ENCODE measurements around the gene DHRS4L2. TPM values are rescaled to one million over a fixed set of nuclear protein-coding genes. Genes with fewer than 3 reads are reported as not detected.
"Not testable (repeated sequence)": the region's sequence is repeated elsewhere in the genome, so short reads cannot be mapped to it uniquely, and the experiment has no call there.

The DHRS4L2 gene
- total RNA-seq, 1 experiment from 2014 or later, result 6.9 TPM

DNA sequence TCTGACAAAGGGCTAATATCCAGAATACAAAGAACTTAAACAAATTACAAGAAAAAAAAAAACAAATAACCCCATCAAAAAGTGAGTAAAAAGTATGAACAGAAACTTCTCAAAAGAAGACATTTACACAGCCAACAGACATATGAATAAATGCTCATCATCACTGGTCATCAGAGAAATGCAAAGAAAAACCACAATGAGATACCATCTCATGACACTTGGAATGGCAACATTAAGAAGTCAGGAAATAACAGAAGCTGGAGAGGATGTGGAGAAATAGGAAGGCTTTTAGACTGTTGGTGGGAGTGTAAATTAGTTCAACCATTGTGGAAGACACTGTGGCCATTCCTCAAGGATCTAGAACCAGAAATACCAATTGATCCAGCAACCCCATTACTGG, 30.2 kb downstream of the DHRS4L2 start:
- not testable (repeated sequence) for DNase-seq (ENCODE audit: low spot score)

- DNase-seq (ENCODE audit: low spot score), result not testable (repeated sequence)
Observed at GRCh38 chr14:24019944-24020343, 31.2 kb downstream of the DHRS4L2 start.

DNA sequence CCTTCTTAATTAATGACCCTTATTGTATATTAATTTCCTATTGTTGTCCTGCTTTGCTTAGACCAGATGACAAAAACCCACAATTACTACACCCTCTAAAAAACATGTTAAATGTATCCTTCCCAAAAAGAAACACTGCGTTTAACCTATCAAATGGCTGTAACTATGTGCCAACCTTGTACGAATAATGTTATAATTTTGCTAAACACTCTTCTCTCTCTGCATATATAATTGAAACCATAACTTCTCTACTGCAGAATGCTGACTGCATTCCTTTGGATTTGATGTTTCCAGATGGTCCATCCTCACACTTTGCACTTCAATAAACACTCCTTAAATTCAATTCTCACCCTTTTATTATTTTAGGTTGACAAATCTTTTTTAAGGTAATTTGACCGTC, 31.8 kb downstream of the DHRS4L2 start:
- DNase-seq (ENCODE audit: low spot score), result not testable (repeated sequence)

DNA sequence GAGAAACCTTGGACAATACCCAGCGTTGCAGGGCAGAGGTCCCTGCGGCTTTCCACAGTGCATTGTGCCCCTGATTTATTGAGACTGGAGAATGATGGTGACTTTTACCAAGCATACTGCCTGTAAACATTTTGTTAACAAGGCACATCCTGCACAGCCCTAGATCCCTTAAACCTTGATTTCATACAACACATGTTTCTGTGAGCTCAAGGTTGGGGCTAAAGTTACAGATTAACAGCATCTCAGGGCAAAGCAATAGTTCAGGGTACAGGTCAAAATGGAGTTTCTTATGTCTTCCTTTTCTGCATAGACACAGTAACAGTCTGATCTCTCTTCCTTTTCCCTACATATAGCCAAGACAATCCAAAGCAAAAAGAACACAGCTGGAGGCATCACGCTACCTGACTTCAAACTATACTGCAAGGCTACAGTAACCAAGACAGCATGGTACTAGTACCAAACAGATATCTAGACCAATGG, 36.2 kb downstream of the DHRS4L2 start:
- not testable (repeated sequence) for DNase-seq (ENCODE audit: low spot score)

DNA sequence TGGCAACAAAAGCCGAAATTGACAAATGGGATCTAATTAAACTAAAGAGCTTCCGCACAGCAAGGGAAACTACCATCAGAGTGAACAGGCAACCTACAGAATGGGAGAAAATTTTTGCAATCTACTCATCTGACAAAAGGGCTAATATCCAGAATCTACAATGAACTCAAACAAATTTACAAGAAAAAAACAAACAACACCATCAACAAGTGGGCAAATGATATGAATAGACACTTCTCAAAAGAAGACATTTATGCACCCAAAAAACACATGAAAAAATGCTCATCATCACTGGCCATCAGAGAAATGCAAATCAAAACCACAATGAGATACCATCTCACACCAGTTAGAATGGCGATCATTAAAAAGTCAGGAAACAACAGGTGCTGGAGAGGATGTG, 41.0 kb downstream of the DHRS4L2 start:
- DNase-seq (ENCODE audit: low spot score), result not testable (repeated sequence)

- DNase-seq (ENCODE audit: low spot score), result not testable (repeated sequence)
Observed at GRCh38 chr14:24031331-24031730, 42.6 kb downstream of the DHRS4L2 start.

DNA sequence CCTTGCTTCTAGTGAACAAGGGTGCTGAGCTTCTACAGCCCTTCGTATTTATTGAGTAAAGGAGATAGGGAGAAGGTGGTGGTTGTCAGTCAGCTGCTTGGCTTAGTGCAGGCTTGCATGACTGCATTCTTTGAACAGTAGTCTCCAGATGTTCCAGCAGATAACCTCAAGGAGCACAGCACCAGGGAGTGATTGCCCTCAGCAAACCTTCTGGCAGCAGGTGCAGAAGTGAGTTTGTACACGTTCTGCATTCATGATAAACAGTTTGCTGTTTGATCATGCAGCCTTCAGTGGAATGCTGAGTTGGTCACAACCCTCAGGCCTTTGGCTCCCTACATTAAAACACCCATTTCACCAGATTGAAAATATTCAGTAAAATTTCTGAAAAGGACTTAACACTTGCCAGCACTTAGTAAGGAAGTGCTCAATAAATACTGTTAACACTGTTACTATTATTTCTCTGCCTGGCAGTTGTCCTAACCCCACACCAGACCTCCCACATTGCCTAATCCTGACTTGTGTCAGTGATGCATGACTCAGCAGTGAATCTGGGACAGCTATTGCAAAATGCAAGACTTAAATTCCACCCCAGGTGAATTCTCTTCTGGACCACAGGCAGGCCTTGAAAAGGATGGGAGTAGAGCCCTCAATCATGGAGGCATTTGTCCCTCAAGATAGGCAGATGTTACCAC, 44.1 kb downstream of the DHRS4L2 start:
- DNase-seq (ENCODE audit: low spot score), result no peak

GRCh38 chr14:24035769-24036168, 47.0 kb downstream of the DHRS4L2 start:
- not testable (repeated sequence) for DNase-seq (ENCODE audit: low spot score)

DNA sequence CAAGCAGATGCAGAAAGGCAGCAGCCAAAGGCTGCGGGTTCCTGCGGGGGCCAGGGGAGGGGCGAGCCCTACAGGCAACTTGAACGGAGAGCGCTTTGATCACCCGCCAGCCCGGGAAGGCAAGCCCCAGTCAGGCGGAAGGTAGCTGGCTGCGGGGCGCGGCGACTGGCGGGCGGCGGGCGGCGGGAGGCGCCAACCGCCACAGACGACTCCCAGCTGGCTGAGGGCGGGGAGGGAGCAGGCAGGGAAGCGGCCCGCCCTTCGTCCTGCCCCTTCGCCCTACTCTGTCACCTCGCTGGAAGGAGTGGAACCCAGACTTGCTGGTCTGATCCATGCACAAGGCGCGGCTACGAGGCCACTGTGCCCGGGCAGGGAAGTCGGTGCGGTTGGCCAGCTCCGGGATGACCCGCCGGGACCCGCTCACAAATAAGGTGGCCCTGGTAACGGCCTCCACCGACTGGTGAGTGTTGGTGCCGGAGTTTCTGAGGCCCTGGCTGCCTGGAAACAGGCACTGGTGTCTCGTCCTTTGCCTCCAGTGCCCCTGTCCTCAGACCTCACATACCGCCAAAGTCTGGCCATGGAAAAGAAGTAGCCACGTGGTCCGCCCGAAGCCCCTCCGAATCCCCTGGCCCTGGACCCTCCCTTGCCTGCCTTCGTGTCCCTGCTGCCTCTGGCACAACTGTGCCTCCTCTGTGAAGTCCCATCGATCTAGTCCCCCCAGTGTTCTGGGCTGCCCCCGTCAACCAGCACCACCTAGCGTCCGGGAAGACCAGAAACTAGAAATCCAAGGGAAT, 47.6 kb downstream of the DHRS4L2 start:
- DNase-seq (ENCODE audit: low spot score), result peak; percentile 49

- DNase-seq (ENCODE audit: low spot score), result not testable (repeated sequence)
Observed at GRCh38 chr14:24036963-24037657, 48.4 kb downstream of the DHRS4L2 start.

GRCh38 chr14:24037658-24038037, 48.9 kb downstream of the DHRS4L2 start:
- no peak for DNase-seq (ENCODE audit: low spot score)

GRCh38 chr14:24038686-24039085, 50.0 kb downstream of the DHRS4L2 start:
- DNase-seq (ENCODE audit: low spot score), result no peak

DNA sequence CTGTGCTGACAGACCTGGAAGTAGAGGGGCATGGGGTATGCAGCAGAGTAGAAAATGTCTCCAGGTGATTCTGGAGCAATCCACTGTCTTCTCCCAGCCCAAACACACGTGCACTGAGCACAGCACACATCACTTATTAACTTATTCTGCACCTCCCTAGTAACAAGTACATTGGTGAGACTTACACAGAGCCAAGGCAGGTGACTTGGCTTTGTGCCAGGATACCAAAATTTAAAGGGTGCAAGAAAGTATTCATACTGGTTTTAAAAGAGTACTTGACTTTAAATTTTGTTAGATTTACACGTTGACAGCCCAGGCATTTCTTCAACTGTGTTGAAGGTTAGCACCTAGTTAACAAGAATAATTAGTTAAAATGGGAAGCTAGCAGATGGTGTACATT, 52.0 kb downstream of the DHRS4L2 start:
- DNase-seq (ENCODE audit: low spot score), result no peak

GRCh38 chr14:24042746-24043145, 54.0 kb downstream of the DHRS4L2 start:
- no peak for DNase-seq (ENCODE audit: low spot score)

- not testable (repeated sequence) for DNase-seq (ENCODE audit: low spot score)
Observed at GRCh38 chr14:24049002-24049401, 60.3 kb downstream of the DHRS4L2 start.

DNA sequence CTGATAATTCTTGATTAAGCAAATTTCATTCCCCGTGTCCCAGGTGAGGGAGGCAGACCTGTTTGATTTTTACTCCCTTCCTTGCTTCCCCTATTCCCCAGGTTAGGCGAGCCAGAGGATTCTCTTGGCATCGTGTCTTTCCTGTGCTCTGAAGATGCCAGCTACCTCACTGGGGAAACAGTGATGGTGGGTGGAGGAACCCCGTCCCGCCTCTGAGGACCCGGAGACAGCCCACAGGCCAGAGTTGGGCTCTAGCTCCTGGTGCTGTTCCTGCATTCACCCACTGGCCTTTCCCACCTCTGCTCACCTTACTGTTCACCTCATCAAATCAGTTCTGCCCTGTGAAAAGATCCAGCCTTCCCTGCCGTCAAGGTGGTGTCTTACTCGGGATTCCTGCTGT, 62.0 kb downstream of the DHRS4L2 start:
- DNase-seq (ENCODE audit: low spot score), result not testable (repeated sequence)

DNA sequence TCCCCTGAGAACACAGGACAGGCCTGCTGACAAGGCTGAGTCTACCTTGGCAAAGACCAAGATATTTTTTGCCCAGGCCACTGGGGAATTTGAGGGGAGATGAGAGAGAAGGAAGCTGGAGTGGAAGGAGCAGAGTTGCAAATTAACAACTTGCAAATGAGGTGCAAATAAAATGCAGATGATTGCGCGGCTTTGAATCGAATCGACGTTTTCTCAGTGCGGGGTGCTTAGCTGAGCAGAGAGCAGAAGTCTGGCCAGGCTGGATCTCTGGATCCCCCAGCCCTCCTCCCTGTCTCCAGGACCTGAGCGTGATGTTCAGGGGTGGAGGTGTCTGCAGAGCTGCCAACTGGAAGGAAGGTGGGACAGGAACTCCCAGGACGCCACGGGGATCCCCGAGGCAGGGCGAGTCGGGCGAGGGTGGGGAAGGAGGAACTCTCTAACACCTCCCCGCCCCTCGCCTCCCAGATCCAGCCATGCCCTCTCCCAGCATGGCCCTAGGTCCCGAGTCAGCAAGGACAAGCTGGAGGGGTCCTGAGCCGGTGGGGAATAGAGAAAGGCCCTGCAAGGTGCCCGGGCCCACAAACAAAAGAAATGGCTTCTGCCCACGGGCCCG, 62.6 kb downstream of the DHRS4L2 start:
- DNase-seq (ENCODE audit: low spot score), result no peak

- DNase-seq (ENCODE audit: low spot score), result no peak
Observed at GRCh38 chr14:24051789-24052655, 63.3 kb downstream of the DHRS4L2 start, which contains the start of gene CARMIL3. Gene CARMIL3, plus strand, starts transcription at chr14:24052009. Its CDS starts 145 bp downstream, at chr14:24052154.

- no peak for DNase-seq (ENCODE audit: low spot score)
Observed at GRCh38 chr14:24052656-24053547, 64.2 kb downstream of the DHRS4L2 start.
